Calu3 (cell line): Measurements from ENCODE around the gene MCC. TPM values are rescaled to one million over a fixed set of nuclear protein-coding genes. Genes with fewer than 3 reads are reported as not detected.

Experiments used
- BruUV-seq: library from RNA; stranded (reverse); fragments of 400-500 nt; replicated peaks from 2 replicates; lab custom pipeline; 2021; lab: Mats Ljungman, UMichigan
- CTCF ChIA-PET: fragments of 300-600 bp; sonication (Branson Sonifier 250); formaldehyde crosslinking; loops from one replicate; lab custom pipeline; 2022; ENCODE audit warnings: antibody characterized with exemption; lab: Charles Lee
- DNase-seq: peaks from one replicate; pipeline ENCODE4 v3.0.0; 2022
- H3K27ac Mint-ChIP-seq: one replicate; pipeline ENCODE4 v1.8.0; 2022; ENCODE audit warnings: mixed read lengths; ENCODE audit not compliant: unreplicated experiment
- H3K27me3 Mint-ChIP-seq: one replicate; pipeline ENCODE4 v1.8.0; 2022; ENCODE audit warnings: mixed read lengths; ENCODE audit not compliant: unreplicated experiment
- H3K36me3 Mint-ChIP-seq: one replicate; pipeline ENCODE4 v1.8.0; 2022; ENCODE audit warnings: mild to moderate bottlenecking, moderate library complexity, mixed read lengths; ENCODE audit not compliant: insufficient read depth, unreplicated experiment
- H3K4me1 Mint-ChIP-seq: one replicate; pipeline ENCODE4 v1.8.0; 2022; ENCODE audit warnings: mild to moderate bottlenecking, low read depth, mixed read lengths; ENCODE audit not compliant: unreplicated experiment
- H3K4me3 Mint-ChIP-seq: one replicate; pipeline ENCODE4 v1.8.0; 2022; ENCODE audit warnings: mild to moderate bottlenecking, low read depth, moderate library complexity, mixed read lengths; ENCODE audit not compliant: unreplicated experiment
- H3K9me3 Mint-ChIP-seq: one replicate; pipeline ENCODE4 v1.8.0; 2022; ENCODE audit warnings: low read depth, mixed read lengths; ENCODE audit not compliant: unreplicated experiment
- CTCF ChIP-seq: fragments of 200-600 bp; IDR thresholded peaks from one replicate; pipeline ENCODE4 v1.8.0; 2022; ENCODE audit warnings: antibody characterized with exemption; ENCODE audit not compliant: unreplicated experiment
- intact Hi-C: fragments of 100-400 bp; cut with micrococcal nuclease; formaldehyde crosslinking; loops from one replicate; pipeline ENCODE4 v1.10.0; 2022; ENCODE audit not compliant: unreplicated experiment
- total RNA-seq: library from RNA; stranded (reverse); gene quantifications from 2 replicates; pipeline ENCODE4 v1.2.3, GENCODE V29; 2022

The MCC gene
- total RNA-seq, 1 experiment from 2014 or later = 2.8 TPM

GRCh38 chr5:113199122-113199905 lies 288.9 kb downstream of the MCC start:
- peak overlapping the region; percentile 9 for H3K27ac Mint-ChIP-seq
- H3K9me3 Mint-ChIP-seq = peaks cover 4% of the 10 kb centered on the region
- DNase-seq = no peak
- H3K4me3 Mint-ChIP-seq = no peak overlapping the region
- peaks cover 15% of the 10 kb centered on the region for H3K36me3 Mint-ChIP-seq
- peaks cover 47% of the 10 kb centered on the region for H3K4me1 Mint-ChIP-seq
- no peak for TF ChIP-seq CTCF
- H3K27me3 Mint-ChIP-seq = no peaks in the 10 kb centered on the region
- intact Hi-C loops = no loop called here
- no TSS peak for BruUV-seq
- CTCF ChIA-PET = interaction anchor here (0.6 kb wide), 1 partner anchor 12 kb away, joined by 3 read pairs; no protein-coding TSS in a partner anchor

GRCh38 chr5:113197456-113198200 lies 290.6 kb downstream of the MCC start:
- H3K4me3 Mint-ChIP-seq = no peak overlapping the region
- intact Hi-C loops = no loop called here
- CTCF ChIA-PET = interaction anchor here (1.0 kb wide), 1 partner anchor 9 kb away, joined by 3 read pairs; no protein-coding TSS in a partner anchor

GRCh38 chr5:113195771-113196170 lies 292.5 kb downstream of the MCC start:
- Mint-ChIP-seq H3K4me1 (peaks cover 23% of the 10 kb centered on the region), H3K4me3 (no peak overlapping the region), H3K27ac (no peak overlapping the region), H3K36me3 (peaks cover 5% of the 10 kb centered on the region), H3K27me3 (no peaks in the 10 kb centered on the region), H3K9me3 (peaks cover 11% of the 10 kb centered on the region)
- no peak for TF ChIP-seq CTCF
- DNase-seq = no peak
- CTCF ChIA-PET = no interaction called here
- intact Hi-C loops = no loop called here
- no TSS peak for BruUV-seq

More at GRCh38 chr5:113197456-113198200, 290.6 kb downstream of the MCC start:
- no peak overlapping the region for H3K27ac Mint-ChIP-seq
- peaks cover 33% of the 10 kb centered on the region for H3K4me1 Mint-ChIP-seq
- no TSS peak for BruUV-seq
- no peak for DNase-seq
- H3K27me3 Mint-ChIP-seq = no peaks in the 10 kb centered on the region
- peaks cover 11% of the 10 kb centered on the region for H3K9me3 Mint-ChIP-seq
- TF ChIP-seq CTCF = no peak
- peaks cover 5% of the 10 kb centered on the region for H3K36me3 Mint-ChIP-seq

- Mint-ChIP-seq H3K4me3 (no peak overlapping the region), H3K36me3 (peaks cover 5% of the 10 kb centered on the region), H3K27me3 (no peaks in the 10 kb centered on the region), H3K9me3 (peaks cover 11% of the 10 kb centered on the region), H3K4me1 (peaks cover 23% of the 10 kb centered on the region), H3K27ac (no peak overlapping the region)
- DNase-seq = no peak
- intact Hi-C loops = no loop called here
- no TSS peak for BruUV-seq
- no peak for TF ChIP-seq CTCF
- CTCF ChIA-PET = no interaction called here
Observed at GRCh38 chr5:113195251-113195650, 293.0 kb downstream of the MCC start.
